ENCODE results near the gene TYK2. TPM values are rescaled to one million over a fixed set of nuclear protein-coding genes. Genes with fewer than 3 reads are reported as not detected.

The TYK2 gene
- 93.2 TPM for total RNA-seq

- Histone ChIP-seq H3K4me1 (ENCODE audit: insufficient read depth, low read length) (peaks cover 37% of the 10 kb centered on the region), H3K4me3 (ENCODE audit: low read length) (peak within 1 kb of the TSS; percentile 98), H3K9me3 (ENCODE audit: low read depth, low read length) (no peaks in the 10 kb centered on the region), H3K27me3 (ENCODE audit: insufficient read depth, low read length) (no peaks in the 10 kb centered on the region)
Observed at GRCh38 chr19:10380313-10381102, at the start of gene TYK2. Gene TYK2 (minus strand): TSS chr19:10380572. CDS start chr19:10378406, 2,166 bp downstream.

GRCh38 chr19:10428996-10429381 is 48.6 kb upstream of the TYK2 start:
- H3K9me3 ChIP-seq (ENCODE audit: low read depth, low read length): no peaks in the 10 kb centered on the region
- peaks cover 83% of the 10 kb centered on the region for H3K4me1 ChIP-seq (ENCODE audit: insufficient read depth, low read length)
- no peak overlapping the region for H3K4me3 ChIP-seq (ENCODE audit: low read length)
- H3K27me3 ChIP-seq (ENCODE audit: insufficient read depth, low read length): peaks cover 19% of the 10 kb centered on the region

GRCh38 chr19:10427169-10427568 is 46.8 kb upstream of the TYK2 start:
- Histone ChIP-seq H3K4me1 (ENCODE audit: insufficient read depth, low read length) (peaks cover 89% of the 10 kb centered on the region), H3K27me3 (ENCODE audit: insufficient read depth, low read length) (peaks cover 22% of the 10 kb centered on the region), H3K9me3 (ENCODE audit: low read depth, low read length) (no peaks in the 10 kb centered on the region), H3K4me3 (ENCODE audit: low read length) (no peak overlapping the region)

- H3K9me3 ChIP-seq (ENCODE audit: low read depth, low read length): no peaks in the 10 kb centered on the region
- H3K27me3 ChIP-seq (ENCODE audit: insufficient read depth, low read length): peaks cover 31% of the 10 kb centered on the region
- peak overlapping the region; percentile 21 for H3K4me3 ChIP-seq (ENCODE audit: low read length)
Observed at GRCh38 chr19:10424011-10424637, 43.8 kb upstream of the TYK2 start.

GRCh38 chr19:10422846-10423245 is 42.5 kb upstream of the TYK2 start:
- Histone ChIP-seq H3K27me3 (ENCODE audit: insufficient read depth, low read length) (peaks cover 41% of the 10 kb centered on the region), H3K4me3 (ENCODE audit: low read length) (no peak overlapping the region), H3K9me3 (ENCODE audit: low read depth, low read length) (no peaks in the 10 kb centered on the region), H3K4me1 (ENCODE audit: insufficient read depth, low read length) (peaks cover 90% of the 10 kb centered on the region)

More at GRCh38 chr19:10424011-10424637, 43.8 kb upstream of the TYK2 start:
- H3K4me1 ChIP-seq (ENCODE audit: insufficient read depth, low read length): peaks cover 92% of the 10 kb centered on the region

GRCh38 chr19:10422046-10422461 is 41.7 kb upstream of the TYK2 start:
- Histone ChIP-seq H3K27me3 (ENCODE audit: insufficient read depth, low read length) (peaks cover 49% of the 10 kb centered on the region), H3K4me3 (ENCODE audit: low read length) (no peak overlapping the region), H3K4me1 (ENCODE audit: insufficient read depth, low read length) (peaks cover 89% of the 10 kb centered on the region), H3K9me3 (ENCODE audit: low read depth, low read length) (no peaks in the 10 kb centered on the region)

- Histone ChIP-seq H3K4me3 (ENCODE audit: low read length) (no peak overlapping the region), H3K27me3 (ENCODE audit: insufficient read depth, low read length) (peaks cover 51% of the 10 kb centered on the region), H3K9me3 (ENCODE audit: low read depth, low read length) (no peaks in the 10 kb centered on the region), H3K4me1 (ENCODE audit: insufficient read depth, low read length) (peaks cover 90% of the 10 kb centered on the region)
Observed at GRCh38 chr19:10421240-10422045, 41.1 kb upstream of the TYK2 start.

- H3K4me1 ChIP-seq (ENCODE audit: insufficient read depth, low read length): peaks cover 90% of the 10 kb centered on the region
- no peak within 1 kb of the TSS for H3K4me3 ChIP-seq (ENCODE audit: low read length)
- peaks cover 51% of the 10 kb centered on the region for H3K27me3 ChIP-seq (ENCODE audit: insufficient read depth, low read length)
- H3K9me3 ChIP-seq (ENCODE audit: low read depth, low read length): no peaks in the 10 kb centered on the region
Observed at GRCh38 chr19:10420444-10421239, 40.3 kb upstream of the TYK2 start, which contains the start of gene PDE4A. Gene PDE4A (plus strand): TSS chr19:10420538. CDS start chr19:10420765, 227 bp downstream.

- Histone ChIP-seq H3K27me3 (ENCODE audit: insufficient read depth, low read length) (peaks cover 51% of the 10 kb centered on the region), H3K4me1 (ENCODE audit: insufficient read depth, low read length) (peaks cover 84% of the 10 kb centered on the region), H3K9me3 (ENCODE audit: low read depth, low read length) (no peaks in the 10 kb centered on the region), H3K4me3 (ENCODE audit: low read length) (no peak overlapping the region)
Observed at GRCh38 chr19:10419646-10420443, 39.5 kb upstream of the TYK2 start.

- H3K4me3 ChIP-seq (ENCODE audit: low read length): no peak overlapping the region
- H3K27me3 ChIP-seq (ENCODE audit: insufficient read depth, low read length): peaks cover 51% of the 10 kb centered on the region
- H3K9me3 ChIP-seq (ENCODE audit: low read depth, low read length): no peaks in the 10 kb centered on the region
- peaks cover 78% of the 10 kb centered on the region for H3K4me1 ChIP-seq (ENCODE audit: insufficient read depth, low read length)
Observed at GRCh38 chr19:10419200-10419645, 38.9 kb upstream of the TYK2 start.

- H3K4me1 ChIP-seq (ENCODE audit: insufficient read depth, low read length): peaks cover 72% of the 10 kb centered on the region
- no peak overlapping the region for H3K4me3 ChIP-seq (ENCODE audit: low read length)
Observed at GRCh38 chr19:10418485-10419199, 38.3 kb upstream of the TYK2 start.

GRCh38 chr19:10418235-10418484 is 37.8 kb upstream of the TYK2 start:
- peaks cover 51% of the 10 kb centered on the region for H3K27me3 ChIP-seq (ENCODE audit: insufficient read depth, low read length)
- peaks cover 70% of the 10 kb centered on the region for H3K4me1 ChIP-seq (ENCODE audit: insufficient read depth, low read length)
- H3K4me3 ChIP-seq (ENCODE audit: low read length): no peak overlapping the region
- no peaks in the 10 kb centered on the region for H3K9me3 ChIP-seq (ENCODE audit: low read depth, low read length)

More at GRCh38 chr19:10418485-10419199, 38.3 kb upstream of the TYK2 start:
- no peaks in the 10 kb centered on the region for H3K9me3 ChIP-seq (ENCODE audit: low read depth, low read length)
- H3K27me3 ChIP-seq (ENCODE audit: insufficient read depth, low read length): peaks cover 51% of the 10 kb centered on the region

GRCh38 chr19:10417541-10418234 is 37.3 kb upstream of the TYK2 start:
- no peak overlapping the region for H3K4me3 ChIP-seq (ENCODE audit: low read length)
- peaks cover 72% of the 10 kb centered on the region for H3K4me1 ChIP-seq (ENCODE audit: insufficient read depth, low read length)
- H3K27me3 ChIP-seq (ENCODE audit: insufficient read depth, low read length): peaks cover 51% of the 10 kb centered on the region
- H3K9me3 ChIP-seq (ENCODE audit: low read depth, low read length): no peaks in the 10 kb centered on the region
